GM18861 (cell line): ENCODE results near the gene BBC3.

Source experiments
- ATAC-seq: cut with Tn5 transposase; IDR thresholded peaks from one replicate; pipeline ENCODE4 v1.9.1; 2021; ENCODE audit not compliant: unreplicated experiment

Gene BBC3

GRCh38 chr19:47197141-47197540 is 33.9 kb downstream of the BBC3 start:
- ATAC-seq: no peak

DNA sequence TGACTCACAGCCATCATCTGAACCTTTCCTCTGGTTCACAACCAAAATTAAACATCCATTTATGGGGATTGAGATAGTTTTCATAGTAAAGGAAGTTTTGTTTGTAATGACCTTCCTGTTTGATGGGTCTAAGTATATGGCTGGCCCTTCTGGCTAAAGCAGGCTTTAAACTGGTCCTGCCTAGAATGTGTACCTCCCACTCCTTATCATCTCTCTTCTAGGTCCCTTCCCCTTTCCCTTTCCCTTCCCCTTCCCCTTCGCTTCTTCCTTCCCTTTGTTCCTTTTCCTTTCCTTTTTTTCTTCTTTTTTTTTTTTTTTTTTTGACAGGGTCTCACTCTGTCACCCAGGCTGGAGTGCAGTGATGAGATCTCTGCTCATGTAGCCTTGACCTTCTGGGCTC is 35.6 kb downstream of the BBC3 start:
- ATAC-seq: no peak

DNA sequence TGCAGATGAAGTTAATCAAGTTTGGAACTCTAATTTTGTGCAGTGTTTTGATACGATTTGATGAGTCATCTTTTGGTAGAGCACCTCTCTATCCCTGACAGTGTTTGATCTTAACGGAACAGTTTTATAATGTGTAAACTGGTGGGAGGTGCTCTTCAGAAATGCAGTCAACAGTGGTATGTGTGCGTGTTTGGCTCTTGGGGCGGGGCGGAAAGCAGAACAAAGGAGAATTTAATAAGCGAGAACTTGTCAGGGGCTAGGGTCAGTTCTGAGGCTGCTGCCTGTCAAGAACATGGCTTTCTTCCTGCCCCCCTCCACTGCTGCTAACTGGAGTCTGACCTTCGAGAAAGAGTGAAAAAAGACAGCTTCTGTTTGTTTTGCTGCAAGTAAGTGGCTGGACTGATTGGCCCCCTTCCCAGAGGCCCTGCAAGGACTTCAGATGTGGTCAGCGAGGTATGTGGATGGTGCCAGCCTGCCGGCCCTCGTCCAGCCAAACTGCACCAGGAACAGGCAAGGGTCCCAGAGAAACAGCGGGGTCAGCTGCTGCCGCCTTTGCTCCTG is 40.8 kb downstream of the BBC3 start:
- no peak for ATAC-seq

- ATAC-seq: no peak
Observed at GRCh38 chr19:47188507-47189033, 42.4 kb downstream of the BBC3 start.

DNA sequence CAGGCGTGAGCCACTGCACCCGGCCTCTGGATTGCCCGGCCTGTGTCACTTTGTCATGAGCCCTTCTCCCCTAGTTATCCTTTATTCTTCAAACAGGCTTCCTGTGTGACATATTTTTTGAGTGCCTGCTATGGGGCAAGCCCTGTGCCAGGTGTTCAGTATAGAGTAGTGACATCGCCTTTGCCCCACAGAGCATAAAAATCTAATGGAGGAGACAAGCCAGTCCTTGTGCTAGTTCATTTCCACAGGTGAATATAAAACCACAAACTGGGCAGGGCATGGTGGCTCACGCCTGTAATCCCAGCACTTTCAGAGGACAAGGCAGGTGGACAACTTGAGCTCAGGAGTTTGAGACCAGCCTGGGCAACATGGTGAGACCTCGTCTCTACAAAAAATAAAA is 43.2 kb downstream of the BBC3 start:
- no peak for ATAC-seq

DNA sequence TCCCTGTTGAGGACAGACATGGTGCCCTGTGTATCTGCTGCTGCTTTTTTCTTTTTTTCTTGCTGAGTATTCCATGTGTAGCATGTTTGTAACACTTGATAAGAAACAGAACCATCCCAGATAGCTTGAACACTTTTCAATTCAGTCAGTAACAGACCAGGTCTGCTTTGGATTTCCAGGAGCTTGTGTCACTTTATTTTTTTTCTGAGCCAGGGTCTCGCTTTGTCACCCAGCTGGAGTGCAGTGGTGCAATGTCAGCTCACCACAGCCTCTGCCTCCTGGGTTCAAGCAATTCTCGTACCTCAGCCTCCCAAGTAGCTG is 43.7 kb downstream of the BBC3 start:
- no peak for ATAC-seq

DNA sequence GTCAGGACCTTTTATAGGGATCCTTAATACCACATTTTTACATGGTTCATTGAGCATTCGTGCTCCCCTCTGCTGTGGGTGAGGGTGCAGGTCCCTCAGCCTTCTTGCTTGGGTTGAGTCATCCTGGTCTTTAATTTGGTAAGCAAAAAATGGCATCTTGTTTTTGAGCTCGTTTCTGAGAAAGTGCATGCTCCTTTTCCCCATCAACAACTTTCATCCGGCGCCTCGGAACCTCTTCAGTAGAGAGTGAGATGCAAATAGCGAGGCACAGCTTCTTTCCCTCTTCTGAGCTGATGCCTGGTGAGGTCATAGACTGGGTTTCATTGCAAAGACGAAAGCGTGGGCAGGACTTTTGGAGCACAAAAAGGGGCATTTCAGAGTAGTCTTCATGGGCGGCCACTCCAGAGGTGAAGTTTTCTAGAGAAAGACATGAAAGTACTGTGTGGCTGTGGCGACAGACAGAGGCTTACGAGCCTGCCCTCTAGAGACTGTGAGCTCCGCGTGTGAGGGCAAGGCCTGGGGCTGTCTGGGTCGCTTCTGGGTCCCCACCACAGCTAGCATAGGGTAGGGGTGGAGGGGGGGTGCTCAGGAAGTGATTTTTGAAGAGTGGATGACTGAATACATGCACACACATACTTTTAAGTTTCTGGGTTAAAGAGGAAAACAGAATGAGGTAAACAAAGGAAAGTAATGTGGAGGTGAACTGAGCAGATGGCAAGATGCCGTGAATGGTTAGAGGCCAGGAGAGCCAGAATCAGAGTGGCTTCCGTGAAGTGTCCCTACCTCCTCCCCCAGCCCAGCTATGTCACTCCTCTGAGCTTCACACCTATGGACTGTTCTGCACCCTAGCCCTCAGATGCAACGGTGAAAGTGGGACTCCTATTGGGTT is 44.3 kb downstream of the BBC3 start:
- ATAC-seq: peak; percentile 73

DNA sequence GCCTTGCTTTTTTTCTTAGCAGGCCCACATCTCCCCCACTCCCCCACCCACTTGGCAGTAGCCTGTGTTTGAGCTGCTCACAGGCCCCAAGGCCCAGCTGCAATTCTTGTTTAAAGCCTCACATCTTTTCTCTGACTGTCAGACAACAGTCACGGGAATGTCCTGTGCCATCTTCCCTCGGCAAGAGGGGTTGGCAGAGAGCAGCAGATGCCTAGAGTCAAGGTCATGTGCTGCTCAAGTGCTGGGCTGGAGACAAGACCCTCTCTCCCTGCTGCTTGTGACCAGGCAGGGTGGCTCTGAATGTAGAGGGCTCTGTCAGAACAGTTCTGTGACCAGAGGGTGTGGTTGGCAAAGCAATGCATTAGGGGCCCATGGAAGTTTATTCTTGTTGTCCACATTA is 47.4 kb downstream of the BBC3 start:
- no peak for ATAC-seq

- no peak for ATAC-seq
Observed at GRCh38 chr19:47179653-47180310, 51.2 kb downstream of the BBC3 start.

DNA sequence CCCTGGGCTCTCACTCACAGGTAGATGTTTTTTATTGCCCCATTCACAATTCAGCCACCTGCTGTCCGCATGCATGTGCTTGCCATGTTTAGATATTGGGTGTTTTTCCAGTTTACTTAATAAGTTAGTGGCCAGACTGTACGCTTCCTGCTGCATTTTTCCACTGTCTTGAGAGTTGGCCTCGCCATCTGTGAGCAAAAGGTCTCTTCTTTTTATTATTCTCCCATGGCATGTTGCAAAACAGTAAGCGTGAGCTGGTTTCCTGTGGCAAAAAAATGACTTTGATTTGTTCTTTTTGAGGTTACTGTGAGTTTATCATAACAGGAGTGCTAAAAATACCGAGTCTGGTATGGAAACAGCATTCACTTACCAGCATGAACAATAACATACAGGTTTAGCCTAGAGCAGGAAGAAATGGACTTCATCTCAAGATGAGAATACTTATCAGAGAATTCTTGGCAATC is 54.3 kb downstream of the BBC3 start:
- ATAC-seq: no peak

DNA sequence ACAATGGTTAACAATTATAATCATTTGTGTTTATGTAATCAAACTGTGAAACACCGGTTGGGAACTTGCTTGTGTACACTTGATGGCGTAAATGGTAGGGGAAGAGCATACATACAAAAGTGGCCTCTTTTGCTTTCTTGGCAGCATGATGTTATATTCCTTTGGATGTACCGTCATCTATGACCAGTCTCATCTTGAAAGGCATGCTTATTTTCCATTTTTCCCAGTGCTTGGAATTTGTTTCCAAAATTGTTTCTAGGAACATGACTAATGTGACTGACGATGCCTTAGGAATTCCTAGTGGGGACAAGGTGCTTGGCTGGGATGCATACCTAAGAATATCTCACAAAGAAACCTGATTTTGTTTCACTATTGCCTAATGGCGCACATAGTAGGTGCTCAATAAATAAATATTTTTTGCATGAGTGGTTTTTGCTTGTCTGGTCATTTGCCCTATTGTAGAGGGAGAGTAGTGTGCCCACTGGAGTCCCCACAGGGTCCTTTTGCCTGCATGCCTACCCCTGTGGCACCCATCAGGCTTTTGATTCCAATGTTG is 54.9 kb downstream of the BBC3 start:
- no peak for ATAC-seq

DNA sequence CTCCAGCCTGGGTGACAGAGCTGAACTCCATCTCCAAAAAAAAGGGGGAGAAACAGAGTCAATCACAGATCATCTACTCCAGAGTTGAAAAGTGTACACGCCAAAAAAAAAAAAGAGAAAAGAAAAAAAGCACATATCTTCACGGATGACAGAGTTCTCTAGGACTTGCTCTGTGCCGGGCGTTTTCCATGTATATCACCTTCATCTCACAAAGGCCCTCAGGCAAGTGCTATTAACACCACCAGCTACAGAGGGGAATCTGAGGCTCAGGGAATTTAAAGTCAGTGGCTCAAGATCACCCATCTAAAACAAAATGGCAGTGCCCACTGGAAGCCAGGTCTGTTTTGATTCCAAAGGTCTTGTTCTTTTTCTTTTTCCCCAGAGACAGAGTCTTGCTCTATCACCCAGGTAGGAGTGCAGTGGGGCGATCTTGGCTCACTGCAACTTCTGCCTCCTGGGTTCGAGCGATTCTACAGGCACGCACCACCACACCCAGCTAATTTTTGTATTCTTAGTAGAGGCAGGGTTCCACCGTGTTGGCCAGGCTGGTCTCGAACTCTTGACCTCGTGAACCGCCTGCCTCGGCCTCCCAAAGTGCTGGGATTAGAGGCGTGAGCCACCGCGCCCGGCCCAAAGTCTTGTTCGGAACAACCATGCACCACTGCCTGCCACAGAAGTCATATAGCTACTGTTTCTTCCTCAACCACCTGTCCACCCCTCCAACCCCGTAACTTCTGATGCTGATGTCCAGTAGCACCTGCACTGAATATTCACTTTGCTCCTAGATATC is 58.1 kb downstream of the BBC3 start:
- no peak for ATAC-seq
